Activated CD8-positive, alpha-beta T cell treated with anti-CD3 and anti-CD28 coated beads, Interleukin-2, amount 10 ng/mL, durations not matched to agents 7 days and 5 days (primary cell): Measurements from ENCODE around the gene ABTB1. TPM values are rescaled to one million over a fixed set of nuclear protein-coding genes. Genes with fewer than 3 reads are reported as not detected.

Source experiments
- ATAC-seq: fragments of 150-1000 bp; cut with Tn5 transposase; one replicate; pipeline ENCODE4 v1.10.0; 2021; ENCODE audit warnings: moderate library complexity
- CTCF ChIA-PET: fragments of 350-600 bp; sonication (Branson Sonifier 250); formaldehyde crosslinking; loops from one replicate; lab custom pipeline; 2021; ENCODE audit warnings: antibody characterized with exemption; lab: Charles Lee
- POLR2A ChIA-PET: fragments of 350-600 bp; sonication (Branson Sonifier 250); formaldehyde crosslinking; loops from one replicate; lab custom pipeline; 2021; ENCODE audit warnings: antibody characterized with exemption; lab: Charles Lee
- DNase-seq: peaks from one replicate; pipeline ENCODE4 v3.0.0-alpha.2; 2020
- H3K27ac Mint-ChIP-seq: one replicate; pipeline ENCODE4 v1.8.0; 2021; ENCODE audit warnings: mild to moderate bottlenecking, mixed read lengths
- H3K27me3 Mint-ChIP-seq: one replicate; pipeline ENCODE4 v1.8.0; 2021; ENCODE audit warnings: low read depth, mixed read lengths
- H3K36me3 Mint-ChIP-seq: one replicate; pipeline ENCODE4 v1.8.0; 2021; ENCODE audit warnings: low read depth, mixed read lengths
- H3K4me1 Mint-ChIP-seq: one replicate; pipeline ENCODE4 v1.8.0; 2021; ENCODE audit warnings: low read depth, mixed read lengths
- H3K4me3 Mint-ChIP-seq: one replicate; pipeline ENCODE4 v1.8.0; 2021; ENCODE audit warnings: mild to moderate bottlenecking, mixed read lengths
- H3K9me3 Mint-ChIP-seq: one replicate; pipeline ENCODE4 v1.8.0; 2022; ENCODE audit warnings: mixed read lengths; ENCODE audit not compliant: insufficient read depth
- total RNA-seq, 2 experiments: library from RNA; stranded (reverse); gene quantifications; one replicate each; pipeline ENCODE4 v1.2.3, GENCODE V29; 2021

The ABTB1 gene
- total RNA-seq, 2 experiments from 2014 or later: 15.6 to 16.5 TPM

GRCh38 chr3:127690823-127691452 lies 18.2 kb downstream of the ABTB1 start:
- CTCF ChIA-PET: interaction anchor here (0.9 to 1.2 kb wide), 4 partner anchors 12 to 280 kb away, joined by 3 to 5 read pairs (median 3); no protein-coding TSS in a partner anchor
- no peaks in the 10 kb centered on the region for H3K27me3 Mint-ChIP-seq
- H3K4me1 Mint-ChIP-seq: no peaks in the 10 kb centered on the region
- H3K9me3 Mint-ChIP-seq: no peaks in the 10 kb centered on the region
- no peaks in the 10 kb centered on the region for H3K36me3 Mint-ChIP-seq
- no peak overlapping the region for H3K4me3 Mint-ChIP-seq
- ATAC-seq (peak; percentile 50), DNase-seq (no peak)
- H3K27ac Mint-ChIP-seq: no peak overlapping the region
- POLR2A ChIA-PET: no interaction called here

GRCh38 chr3:127691489-127691888 lies 18.7 kb downstream of the ABTB1 start:
- DNase-seq (no peak), ATAC-seq (no peak)
- Mint-ChIP-seq H3K9me3 (no peaks in the 10 kb centered on the region), H3K27ac (no peak overlapping the region), H3K4me3 (no peak overlapping the region), H3K27me3 (no peaks in the 10 kb centered on the region), H3K4me1 (no peaks in the 10 kb centered on the region), H3K36me3 (no peaks in the 10 kb centered on the region)
- CTCF ChIA-PET: interaction anchor here (0.9 to 1.2 kb wide), 4 partner anchors 12 to 279 kb away, joined by 3 to 5 read pairs (median 3); no protein-coding TSS in a partner anchor
- POLR2A ChIA-PET: no interaction called here

GRCh38 chr3:127691974-127692373 lies 19.2 kb downstream of the ABTB1 start:
- Mint-ChIP-seq H3K36me3 (no peaks in the 10 kb centered on the region), H3K27ac (no peak overlapping the region), H3K4me3 (no peak overlapping the region), H3K4me1 (peaks cover 4% of the 10 kb centered on the region), H3K27me3 (no peaks in the 10 kb centered on the region), H3K9me3 (no peaks in the 10 kb centered on the region)
- ChIA-PET CTCF (interaction anchor here (0.9 to 1.7 kb wide), 2 partner anchors 99 to 279 kb away, joined by 3 to 4 read pairs; no protein-coding TSS in a partner anchor), POLR2A (no interaction called here)
- DNase-seq (no peak), ATAC-seq (no peak)

DNA sequence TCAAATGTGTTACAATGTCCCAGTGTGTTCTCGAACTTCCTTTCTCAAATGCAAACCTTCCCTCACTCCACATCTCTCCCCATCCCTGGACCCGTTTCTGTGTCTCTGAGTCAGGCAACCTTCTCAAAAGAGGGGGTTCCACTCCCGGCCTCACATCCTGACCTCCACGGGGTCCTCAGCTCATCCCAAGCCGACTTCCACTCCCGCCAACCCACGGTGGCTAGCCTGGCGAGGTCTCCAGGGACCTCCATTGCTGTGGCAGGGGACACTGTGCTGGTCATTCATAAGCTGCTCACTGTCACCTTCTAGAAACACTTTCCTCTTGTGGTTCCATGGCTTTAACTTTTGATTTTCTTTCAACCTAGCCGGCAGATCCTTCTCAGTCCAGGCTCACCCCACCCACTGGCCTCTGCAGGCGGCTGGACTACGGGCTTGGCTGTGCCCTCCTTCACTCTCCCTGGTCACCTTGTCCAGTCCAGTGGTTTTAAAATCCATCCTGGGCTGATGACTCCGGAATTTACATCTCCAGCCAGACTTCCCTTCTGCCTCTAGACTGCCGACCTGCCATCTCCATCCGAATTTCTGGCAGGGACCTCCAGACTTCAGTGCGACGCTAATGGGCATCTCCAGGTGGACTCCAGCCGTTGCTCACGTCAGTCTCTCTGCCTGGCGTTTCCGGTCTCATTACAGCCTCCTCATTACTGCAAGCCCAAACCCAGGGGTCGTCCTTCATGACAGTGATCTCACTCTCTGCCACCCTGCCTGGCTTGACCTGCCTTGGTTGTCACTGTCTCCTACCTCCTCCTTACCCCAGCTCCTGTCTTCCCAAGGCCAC lies 20.0 kb downstream of the ABTB1 start:
- H3K27me3 Mint-ChIP-seq: no peaks in the 10 kb centered on the region
- H3K9me3 Mint-ChIP-seq: no peaks in the 10 kb centered on the region
- no peak for ATAC-seq
- no peak for DNase-seq
- no peaks in the 10 kb centered on the region for H3K36me3 Mint-ChIP-seq
- ChIA-PET POLR2A (no interaction called here), CTCF (interaction anchor here (1.7 kb wide), 1 partner anchor 98 kb away, joined by 4 read pairs; no protein-coding TSS in a partner anchor)
- no peak overlapping the region for H3K27ac Mint-ChIP-seq
- peaks cover 7% of the 10 kb centered on the region for H3K4me1 Mint-ChIP-seq
- H3K4me3 Mint-ChIP-seq: no peak overlapping the region

DNA sequence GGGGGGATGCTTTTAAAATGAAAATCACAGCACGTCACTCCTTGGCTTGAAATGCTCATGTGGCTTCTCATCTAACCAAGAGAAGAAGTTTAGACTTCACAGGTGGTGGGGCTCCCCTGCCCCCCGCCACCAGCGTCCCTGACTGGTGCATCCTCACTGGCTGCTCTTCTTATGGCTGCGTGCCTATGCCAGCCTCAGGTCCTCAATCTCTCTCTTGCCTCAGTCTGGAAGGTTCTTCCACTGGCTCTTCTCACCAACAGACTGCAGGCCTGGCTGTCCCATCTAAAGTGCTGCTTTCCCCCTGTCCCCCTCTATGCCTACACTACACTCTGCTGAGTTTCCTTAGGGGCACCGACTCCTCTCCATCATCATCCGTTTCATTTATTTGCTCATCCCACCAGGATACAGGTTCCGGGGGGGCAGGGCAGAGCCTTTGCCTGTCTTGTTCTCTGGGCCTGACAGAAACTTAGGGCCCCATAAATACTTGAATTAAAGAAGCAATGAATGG lies 20.6 kb downstream of the ABTB1 start:
- Mint-ChIP-seq H3K27me3 (no peaks in the 10 kb centered on the region), H3K27ac (no peak overlapping the region), H3K36me3 (no peaks in the 10 kb centered on the region), H3K4me3 (no peak overlapping the region), H3K9me3 (no peaks in the 10 kb centered on the region), H3K4me1 (peaks cover 7% of the 10 kb centered on the region)
- ATAC-seq: no peak
- ChIA-PET POLR2A (no interaction called here), CTCF (interaction anchor here (0.9 to 2.5 kb wide), 4 partner anchors 31 to 139 kb away, joined by 3 to 9 read pairs (median 5); no protein-coding TSS in a partner anchor)
- no peak for DNase-seq

DNA sequence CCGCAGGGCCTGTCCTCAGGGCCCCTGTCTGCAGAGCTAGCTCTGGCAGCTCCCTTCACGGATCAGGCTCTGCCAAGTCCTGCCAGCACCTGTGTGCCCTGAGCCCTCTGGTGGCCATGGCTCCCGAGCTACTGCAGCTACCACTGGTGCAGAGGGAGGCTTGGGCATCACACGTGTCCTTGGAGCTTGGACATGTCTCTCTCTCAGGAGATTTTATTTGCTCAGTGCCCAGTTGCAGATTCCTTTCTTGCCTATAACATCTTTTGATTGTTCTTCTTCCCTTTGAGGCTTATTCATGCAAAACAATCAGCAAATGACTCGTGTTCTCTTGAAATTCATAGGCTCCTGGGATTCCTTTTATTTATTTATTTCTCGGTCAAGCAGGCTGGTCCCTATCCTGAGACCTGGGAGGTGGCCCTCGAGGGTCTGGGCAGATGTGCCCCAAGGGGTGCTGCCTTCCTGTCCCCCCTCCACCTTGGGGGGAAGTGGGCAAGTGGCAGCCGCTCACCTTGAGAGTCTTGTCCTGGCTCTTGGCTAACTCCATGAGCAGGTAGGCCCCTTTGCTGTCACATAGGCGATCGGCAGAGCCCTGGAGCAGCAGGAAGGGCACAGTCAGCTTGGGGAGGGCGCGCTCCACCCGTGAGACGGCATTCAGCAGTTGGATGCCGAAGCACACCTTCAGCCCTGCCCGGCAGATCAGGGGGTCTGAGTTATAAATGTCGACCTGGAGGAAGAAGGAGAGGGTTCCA lies 21.9 kb downstream of the ABTB1 start:
- POLR2A ChIA-PET: interaction anchor here (0.6 kb wide), 1 partner anchor 119 kb away, joined by 3 read pairs; no protein-coding TSS in a partner anchor
- no peaks in the 10 kb centered on the region for H3K36me3 Mint-ChIP-seq
- ATAC-seq (peak; percentile 58), DNase-seq (peak; percentile 64)
- no peak overlapping the region for H3K4me3 Mint-ChIP-seq
- peaks cover 7% of the 10 kb centered on the region for H3K4me1 Mint-ChIP-seq
- no peaks in the 10 kb centered on the region for H3K9me3 Mint-ChIP-seq
- CTCF ChIA-PET: interaction anchor here (0.7 to 2.5 kb wide), 12 partner anchors 11 to 137 kb away, joined by 3 to 10 read pairs (median 3); partner anchors contain the start of gene MCM2
- H3K27ac Mint-ChIP-seq: no peak overlapping the region
- no peaks in the 10 kb centered on the region for H3K27me3 Mint-ChIP-seq

- ChIA-PET POLR2A (no interaction called here), CTCF (interaction anchor here (0.8 to 1.7 kb wide), 5 partner anchors 15 to 125 kb away, joined by 3 to 7 read pairs (median 3); partner anchors contain the start of gene MGLL)
- Mint-ChIP-seq H3K36me3 (no peaks in the 10 kb centered on the region), H3K9me3 (no peaks in the 10 kb centered on the region), H3K4me1 (peaks cover 7% of the 10 kb centered on the region), H3K4me3 (no peak overlapping the region), H3K27ac (no peak overlapping the region), H3K27me3 (no peaks in the 10 kb centered on the region)
- DNase-seq (peak; percentile 65), ATAC-seq (peak; percentile 74)
Observed at GRCh38 chr3:127697551-127698240, 24.9 kb downstream of the ABTB1 start.

DNA sequence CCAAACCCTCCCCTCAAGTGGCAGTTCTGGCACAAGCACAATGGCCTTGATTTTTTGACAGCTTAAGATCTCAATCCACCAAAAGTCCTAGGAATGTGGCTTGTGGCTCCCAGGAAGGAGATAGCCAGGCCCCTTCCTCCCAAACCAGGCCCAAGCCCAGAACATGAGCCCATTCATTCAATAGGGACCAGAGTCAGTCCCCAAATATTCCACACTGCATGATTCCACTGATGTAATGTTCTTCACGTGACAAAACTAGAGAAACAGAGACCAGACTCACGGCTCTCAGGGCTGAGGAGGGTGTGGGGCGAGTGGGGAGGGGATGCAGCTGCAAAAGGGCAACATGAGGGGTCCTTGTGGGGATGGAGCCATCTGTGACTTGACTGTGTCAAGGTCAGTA lies 25.5 kb downstream of the ABTB1 start:
- H3K4me1 Mint-ChIP-seq: peaks cover 7% of the 10 kb centered on the region
- no peaks in the 10 kb centered on the region for H3K27me3 Mint-ChIP-seq
- no peak overlapping the region for H3K4me3 Mint-ChIP-seq
- ATAC-seq: no peak
- no peaks in the 10 kb centered on the region for H3K36me3 Mint-ChIP-seq
- ChIA-PET POLR2A (no interaction called here), CTCF (interaction anchor here (1.0 to 1.7 kb wide), 2 partner anchors 93 to 123 kb away, joined by 3 to 7 read pairs; no protein-coding TSS in a partner anchor)
- peak overlapping the region; percentile 34 for H3K27ac Mint-ChIP-seq
- no peak for DNase-seq
- H3K9me3 Mint-ChIP-seq: no peaks in the 10 kb centered on the region

DNA sequence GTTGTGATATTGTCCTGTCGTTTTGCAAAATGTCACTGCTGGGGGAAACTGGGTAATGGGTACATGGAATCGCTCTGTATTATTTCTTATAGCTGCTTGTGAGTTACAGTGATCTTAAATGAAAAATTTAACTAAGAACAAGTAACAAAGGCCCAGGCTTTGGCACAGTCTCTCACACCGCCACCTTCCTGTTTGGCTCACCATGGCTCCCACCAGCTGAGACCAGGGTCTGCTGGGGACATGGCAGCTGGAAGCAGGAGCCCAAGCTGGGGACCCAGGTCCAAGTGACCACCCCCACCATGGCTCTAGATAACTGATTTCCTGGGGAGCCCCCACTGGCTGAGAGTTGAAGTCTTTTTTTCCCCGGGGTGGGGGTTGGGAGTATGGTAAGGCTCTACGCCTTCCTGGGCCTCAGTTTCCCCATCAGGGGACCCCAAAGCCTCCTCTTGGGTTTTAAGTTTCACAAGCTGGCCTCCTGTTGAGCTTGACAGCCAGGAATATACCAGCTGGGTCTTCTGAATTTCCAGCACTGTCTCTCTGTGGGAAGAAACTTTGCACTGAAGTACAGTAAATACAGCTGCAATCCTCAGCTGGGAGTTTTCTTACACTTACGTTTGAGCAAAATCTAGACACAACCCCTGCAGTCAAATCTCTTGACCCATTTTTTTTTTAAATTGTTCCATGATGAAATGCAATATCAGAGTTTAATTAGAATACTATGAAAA lies 26.1 kb downstream of the ABTB1 start:
- ATAC-seq: no peak
- peak overlapping the region; percentile 34 for H3K27ac Mint-ChIP-seq
- POLR2A ChIA-PET: no interaction called here
- no peak for DNase-seq
- no peak overlapping the region for H3K4me3 Mint-ChIP-seq
- H3K4me1 Mint-ChIP-seq: peaks cover 7% of the 10 kb centered on the region
- H3K9me3 Mint-ChIP-seq: no peaks in the 10 kb centered on the region
- peaks cover 3% of the 10 kb centered on the region for H3K27me3 Mint-ChIP-seq
- H3K36me3 Mint-ChIP-seq: no peaks in the 10 kb centered on the region
- CTCF ChIA-PET: interaction anchor here (1.7 kb wide), 1 partner anchor 124 kb away, joined by 7 read pairs; no protein-coding TSS in a partner anchor
